H1 (cell line): ENCODE data around the gene TSHR. TPM values are rescaled to one million over a fixed set of nuclear protein-coding genes. Genes with fewer than 3 reads are reported as not detected.

Experiments used
- CTCF ChIA-PET: fragments of 300-600 bp; sonication (Branson Sonifier 250); formaldehyde crosslinking; loops from one replicate; lab custom pipeline; 2021; ENCODE audit not compliant: partially characterized antibody; lab: Charles Lee
- POLR2A ChIA-PET: fragments of 300-600 bp; sonication (Branson Sonifier 250); formaldehyde crosslinking; loops from one replicate; lab custom pipeline; 2021; ENCODE audit warnings: inconsistent platforms; ENCODE audit not compliant: partially characterized antibody; lab: Charles Lee
- DNase-seq, 2 experiments: peaks; one replicate each; pipeline versions ENCODE4 v3.0.0 to v3.0.0-alpha.2; 2010 to 2022; ENCODE audit warnings: low spot score in 2 of 2, low read depth in 1 of 2, mixed read lengths in 1 of 2
- FAIRE-seq: peaks from 2 replicates; lab custom pipeline; 2011; peaks lifted over from hg19 to GRCh38; lab: Jason Lieb, UNC
- H2AFZ ChIP-seq: 2 replicates; pipeline ENCODE4 v1.8.1; 2012; ENCODE audit warnings: low read length, inconsistent platforms
- H2AK5ac ChIP-seq: 2 replicates; pipeline ENCODE4 v1.6.1; 2013; ENCODE audit warnings: low read depth, low read length
- H2BK120ac ChIP-seq: replicated peaks from 2 replicates; pipeline ENCODE3; 2013; ENCODE audit warnings: low read depth, low read length, inconsistent platforms
- H2BK12ac ChIP-seq: 2 replicates; pipeline ENCODE4 v1.6.1; 2013; ENCODE audit warnings: low read depth, low read length
- H2BK15ac ChIP-seq: 2 replicates; pipeline ENCODE4 v1.6.1; 2013; ENCODE audit warnings: low read length
- H2BK20ac ChIP-seq: 2 replicates; pipeline ENCODE4 v1.6.1; 2013; ENCODE audit warnings: low read length
- H2BK5ac ChIP-seq: 2 replicates; pipeline ENCODE4 v1.6.1; 2013; ENCODE audit warnings: low read depth, low read length
- H3K14ac ChIP-seq: 2 replicates; pipeline ENCODE4 v1.6.1; 2013; ENCODE audit warnings: inconsistent platforms; ENCODE audit not compliant: insufficient read length
- H3K18ac ChIP-seq: 2 replicates; pipeline ENCODE4 v1.6.1; 2013; ENCODE audit warnings: low read length; ENCODE audit errors: extremely low read depth
- H3K23ac ChIP-seq: 2 replicates; pipeline ENCODE4 v1.6.1; 2013; ENCODE audit warnings: inconsistent platforms; ENCODE audit not compliant: insufficient read length
- H3K23me2 ChIP-seq: 2 replicates; pipeline ENCODE4 v1.6.1; 2013; ENCODE audit warnings: low read depth, low read length
- H3K27ac ChIP-seq: 2 replicates; pipeline ENCODE4 v1.6.1; 2011; ENCODE audit warnings: low read depth, low read length, inconsistent platforms
- H3K27me3 ChIP-seq, 4 experiments: replicated peaks in 1 of 4; 1 replicate in 1 of 4; 2 replicates in 3 of 4; pipeline versions ENCODE4 v1.6.1 to v1.8.1; 2011 to 2013; ENCODE audit warnings: low read length in 3 of 4, mild to moderate bottlenecking in 3 of 4, inconsistent platforms in 2 of 4, mixed read lengths in 2 of 4, moderate library complexity in 1 of 4; ENCODE audit not compliant: control insufficient read depth in 3 of 4, insufficient read depth in 3 of 4; ENCODE audit errors: extremely low read depth in 1 of 4
- H3K36me3 ChIP-seq, 4 experiments: 2 replicates each; pipeline versions ENCODE4 v1.6.1 to v1.8.1; 2011 to 2013; ENCODE audit warnings: mild to moderate bottlenecking in 4 of 4, low read length in 3 of 4, moderate library complexity in 2 of 4, control low read depth in 1 of 4, inconsistent platforms in 1 of 4; ENCODE audit not compliant: insufficient read depth in 4 of 4, control insufficient read depth in 2 of 4
- H3K4ac ChIP-seq: replicated peaks from 2 replicates; pipeline ENCODE3; 2013; ENCODE audit warnings: low read length, low read depth, mixed read lengths, inconsistent platforms; ENCODE audit not compliant: insufficient read length
- H3K4me1 ChIP-seq, 4 experiments: replicated peaks in 1 of 4; 1 replicate in 1 of 4; 2 replicates in 3 of 4; pipeline versions ENCODE4 v1.6.1 to v1.8.1; 2011 to 2013; ENCODE audit warnings: low read length in 3 of 4, inconsistent platforms in 2 of 4, mixed read lengths in 1 of 4; ENCODE audit not compliant: insufficient read depth in 4 of 4, control insufficient read depth in 3 of 4
- H3K4me2 ChIP-seq, 2 experiments: 2 replicates each; pipeline versions ENCODE4 v1.6.1 to v1.8.1; 2011 to 2013; ENCODE audit warnings: low read depth in 2 of 2, low read length in 2 of 2, control low read depth in 1 of 2, inconsistent platforms in 1 of 2, mild to moderate bottlenecking in 1 of 2; ENCODE audit not compliant: insufficient read depth in 1 of 2
- H3K4me3 ChIP-seq, 4 experiments: fragments of 200-600, 300-600 bp in 1 of 4; sonication (generic), shearing (Covaris generic), sonication (Bioruptor Twin) in 1 of 4; 2 replicates each; pipeline versions ENCODE4 v1.5.1 to v1.8.1; 2011 to 2016; ENCODE audit warnings: low read length in 4 of 4, low read depth in 3 of 4, control low read depth in 2 of 4, inconsistent platforms in 2 of 4, mild to moderate bottlenecking in 2 of 4, mixed read lengths in 1 of 4, moderate library complexity in 1 of 4; ENCODE audit not compliant: insufficient read depth in 2 of 4; ENCODE audit errors: extremely low read depth in 1 of 4
- H3K56ac ChIP-seq: replicated peaks from 2 replicates; pipeline ENCODE3; 2013; ENCODE audit warnings: low read depth, mild to moderate bottlenecking, mixed read lengths, low read length, inconsistent platforms; ENCODE audit not compliant: insufficient read length
- H3K79me1 ChIP-seq: 2 replicates; pipeline ENCODE4 v1.6.1; 2013; ENCODE audit warnings: low read depth, low read length, control low read depth
- H3K79me2 ChIP-seq, 2 experiments: 2 replicates each; pipeline versions ENCODE4 v1.6.1 to v1.8.1; 2012 to 2013; ENCODE audit warnings: low read length in 2 of 2, mild to moderate bottlenecking in 2 of 2, inconsistent platforms in 1 of 2; ENCODE audit not compliant: insufficient read depth in 2 of 2, control insufficient read depth in 1 of 2
- H3K9ac ChIP-seq, 4 experiments: replicated peaks in 1 of 4; 1 replicate in 1 of 4; 2 replicates in 3 of 4; pipeline versions ENCODE4 v1.6.1 to v1.8.1; 2011 to 2013; ENCODE audit warnings: low read depth in 3 of 4, low read length in 3 of 4, control low read depth in 2 of 4, mild to moderate bottlenecking in 2 of 4, moderate library complexity in 2 of 4, inconsistent platforms in 1 of 4; ENCODE audit errors: extremely low read depth in 1 of 4
- H3K9me3 ChIP-seq, 2 experiments: 2 replicates each; pipeline versions ENCODE4 v1.6.1 to v1.8.1; 2012 to 2013; ENCODE audit warnings: mild to moderate bottlenecking in 2 of 2, moderate library complexity in 2 of 2, control low read depth in 1 of 2, inconsistent platforms in 1 of 2, low read depth in 1 of 2, low read length in 1 of 2, mixed read lengths in 1 of 2; ENCODE audit not compliant: insufficient read depth in 2 of 2
- H4K20me1 ChIP-seq, 2 experiments: replicated peaks in 1 of 2; 2 replicates each; pipeline versions ENCODE3 to v1.8.1; 2011 to 2013; ENCODE audit warnings: inconsistent platforms in 2 of 2, low read length in 2 of 2, mild to moderate bottlenecking in 1 of 2; ENCODE audit not compliant: insufficient read depth in 2 of 2, control insufficient read depth in 1 of 2
- H4K5ac ChIP-seq: 2 replicates; pipeline ENCODE4 v1.6.1; 2013; ENCODE audit warnings: low read length, low read depth, mixed read lengths, inconsistent platforms; ENCODE audit not compliant: insufficient read length
- H4K8ac ChIP-seq: 2 replicates; pipeline ENCODE4 v1.8.0; 2013; ENCODE audit warnings: mild to moderate bottlenecking, moderate library complexity, low read length, inconsistent platforms; ENCODE audit not compliant: insufficient read depth; ENCODE audit errors: extremely low read depth
- H4K91ac ChIP-seq: replicated peaks from 2 replicates; pipeline ENCODE3; 2013; ENCODE audit warnings: low read length, mixed read lengths, inconsistent platforms; ENCODE audit not compliant: insufficient read length
- EZH2 ChIP-seq: fragments of 200-600 bp; sonication (generic); IDR thresholded peaks from 2 replicates; pipeline ENCODE4 v1.7.1; 2012; ENCODE audit warnings: low read depth, mild to moderate bottlenecking, moderate library complexity, low read length, inconsistent platforms; ENCODE audit not compliant: severe bottlenecking
- GTF2F1 ChIP-seq: IDR thresholded peaks from 2 replicates; pipeline ENCODE4 v1.6.1; 2012; ENCODE audit warnings: low read depth, low read length, improper control_type of control experiment, borderline replicate concordance
- SAP30 ChIP-seq: fragments of 300-600 bp; sonication (generic); IDR thresholded peaks from 2 replicates; pipeline ENCODE4 v1.7.1; 2012; ENCODE audit warnings: low read length, moderate library complexity, mild to moderate bottlenecking, inconsistent platforms; ENCODE audit not compliant: insufficient read depth, insufficient replicate concordance
- WGBS, 2 experiments: shearing (Covaris generic) in 1 of 2; methylation state at CpG; one replicate each; pipeline versions ENCODE4 v1.1.6 to v1.1.7; 2013 to 2015; ENCODE audit warnings: low lambda C conversion rate in 2 of 2, mixed read lengths in 2 of 2, inconsistent platforms in 1 of 2, low coverage in 1 of 2, missing lambda C conversion rate in 1 of 2; ENCODE audit not compliant: insufficient replicate concordance in 2 of 2, insufficient coverage in 1 of 2, insufficient read length in 1 of 2; ENCODE audit errors: extremely low coverage in 1 of 2, missing lambda C conversion rate in 1 of 2; 5-methylcytosine and 5-hydroxymethylcytosine counted together
- polyA plus RNA-seq, 7 experiments: library from polyadenylated mRNA; depleted of rRNA in 3 of 7; stranded (reverse) in 5 of 7; unstranded in 2 of 7; fragments of >200 nt in 5 of 7; fragments of 200-250 nt in 2 of 7; gene quantifications; 1 replicate in 5 of 7; 2 replicates in 1 of 7; 4 replicates in 1 of 7; pipeline versions ENCODE4 v1.2.1 to v1.2.3, GENCODE V29; 2011 to 2013; ENCODE audit warnings: missing spikeins in 2 of 7, mixed read lengths in 2 of 7
- total RNA-seq: library from RNA; stranded (reverse); fragmentation: NEBNext Ultra II Directional; extraction: Animal tissue kit (Norgen Biotek cat#: 25700); gene quantifications from 2 replicates; pipeline ENCODE4 v1.2.1, GENCODE V29; 2021

The TSHR gene
- total and polyA plus RNA-seq, 2 of the 8 experiments (the other 6 are each of a cell fraction or from before 2014, with no cell fraction given) = 0.27 TPM; not detected in 1

- Histone ChIP-seq H3K14ac (no peak overlapping the region), H3K4me3 (no peak overlapping the region), H3K23me2 (no peaks in the 10 kb centered on the region), H2BK12ac (no peak overlapping the region), H2BK120ac (no peak overlapping the region), H3K79me1 (no peaks in the 10 kb centered on the region), H3K23ac (no peak overlapping the region), H2BK5ac (no peak overlapping the region), H4K8ac (no peak overlapping the region), H3K4me2 (no peak overlapping the region), H4K91ac (no peak overlapping the region), H3K4ac (no peak overlapping the region), H2AK5ac (no peak overlapping the region), H3K9me3 (no peaks in the 10 kb centered on the region), H4K5ac (no peak overlapping the region), H4K20me1 (no peaks in the 10 kb centered on the region), H3K4me1 (no peaks in the 10 kb centered on the region), H3K36me3 (no peaks in the 10 kb centered on the region), H2BK15ac (no peak overlapping the region), H3K27ac (no peak overlapping the region), H3K18ac (no peak overlapping the region), H2AFZ (no peak overlapping the region), H3K9ac (no peak overlapping the region), H3K27me3 (no peaks in the 10 kb centered on the region), H2BK20ac (no peak overlapping the region), H3K56ac (no peak overlapping the region), H3K79me2 (no peaks in the 10 kb centered on the region)
- 93% methylated on average over 4 of the region's 4 CpGs; no CpG with 5 or more reads in 1 of the 2 experiments for WGBS, 2 experiments
- DNase-seq (no peak), FAIRE-seq (no peak)
- no peak for TF ChIP-seq EZH2
- no peak for TF ChIP-seq SAP30
- no peak for TF ChIP-seq GTF2F1
- ChIA-PET POLR2A (no interaction called here), CTCF (interaction anchor here (4.1 kb wide), 1 partner anchor 14 kb away, joined by 22 read pairs; no protein-coding TSS in a partner anchor)
Measured at GRCh38 chr14:81148635-81149034, 193.2 kb downstream of the TSHR start.
